Measurements from ENCODE around the gene ATP6V0B.

GRCh38 chr1:43970502-43970901, 4.3 kb upstream of the ATP6V0B start:
- TF ChIP-seq CTCF (IDR thresholded peaks at IDR 0.05; ENCODE audit: low read depth, low read length, missing input control) (no peak), ATF3 (IDR thresholded peaks at IDR 0.05) (no peak)

Data from liver (tissue), 3 donors.